ENCODE measurements around the gene DPH7.
"Not testable (repeated sequence)": the region's sequence is repeated elsewhere in the genome, so short reads cannot be mapped to it uniquely, and the experiment has no call there.

DNA sequence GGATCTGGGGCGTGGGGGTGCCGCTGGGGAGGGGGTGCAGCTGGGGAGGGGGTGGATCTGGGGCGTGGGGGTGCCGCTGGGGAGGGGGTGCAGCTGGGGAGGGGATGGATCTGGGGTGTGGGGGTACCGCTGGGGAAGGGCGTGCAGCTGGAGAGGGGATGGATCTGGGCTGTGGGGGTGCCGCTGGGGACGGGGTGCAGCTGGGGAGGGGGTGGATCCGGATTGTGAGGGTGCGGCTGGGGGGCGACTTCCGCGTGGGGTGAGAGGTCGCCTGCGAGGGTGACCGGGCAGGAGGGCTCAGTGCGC, 27.8 kb downstream of the DPH7 start:
- TF ChIP-seq, protein P1, sequence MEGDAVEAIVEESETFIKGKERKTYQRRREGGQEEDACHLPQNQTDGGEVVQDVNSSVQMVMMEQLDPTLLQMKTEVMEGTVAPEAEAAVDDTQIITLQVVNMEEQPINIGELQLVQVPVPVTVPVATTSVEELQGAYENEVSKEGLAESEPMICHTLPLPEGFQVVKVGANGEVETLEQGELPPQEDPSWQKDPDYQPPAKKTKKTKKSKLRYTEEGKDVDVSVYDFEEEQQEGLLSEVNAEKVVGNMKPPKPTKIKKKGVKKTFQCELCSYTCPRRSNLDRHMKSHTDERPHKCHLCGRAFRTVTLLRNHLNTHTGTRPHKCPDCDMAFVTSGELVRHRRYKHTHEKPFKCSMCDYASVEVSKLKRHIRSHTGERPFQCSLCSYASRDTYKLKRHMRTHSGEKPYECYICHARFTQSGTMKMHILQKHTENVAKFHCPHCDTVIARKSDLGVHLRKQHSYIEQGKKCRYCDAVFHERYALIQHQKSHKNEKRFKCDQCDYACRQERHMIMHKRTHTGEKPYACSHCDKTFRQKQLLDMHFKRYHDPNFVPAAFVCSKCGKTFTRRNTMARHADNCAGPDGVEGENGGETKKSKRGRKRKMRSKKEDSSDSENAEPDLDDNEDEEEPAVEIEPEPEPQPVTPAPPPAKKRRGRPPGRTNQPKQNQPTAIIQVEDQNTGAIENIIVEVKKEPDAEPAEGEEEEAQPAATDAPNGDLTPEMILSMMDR (IDR thresholded peaks at IDR 0.05): not testable (repeated sequence)
- TF ChIP-seq, protein P2, sequence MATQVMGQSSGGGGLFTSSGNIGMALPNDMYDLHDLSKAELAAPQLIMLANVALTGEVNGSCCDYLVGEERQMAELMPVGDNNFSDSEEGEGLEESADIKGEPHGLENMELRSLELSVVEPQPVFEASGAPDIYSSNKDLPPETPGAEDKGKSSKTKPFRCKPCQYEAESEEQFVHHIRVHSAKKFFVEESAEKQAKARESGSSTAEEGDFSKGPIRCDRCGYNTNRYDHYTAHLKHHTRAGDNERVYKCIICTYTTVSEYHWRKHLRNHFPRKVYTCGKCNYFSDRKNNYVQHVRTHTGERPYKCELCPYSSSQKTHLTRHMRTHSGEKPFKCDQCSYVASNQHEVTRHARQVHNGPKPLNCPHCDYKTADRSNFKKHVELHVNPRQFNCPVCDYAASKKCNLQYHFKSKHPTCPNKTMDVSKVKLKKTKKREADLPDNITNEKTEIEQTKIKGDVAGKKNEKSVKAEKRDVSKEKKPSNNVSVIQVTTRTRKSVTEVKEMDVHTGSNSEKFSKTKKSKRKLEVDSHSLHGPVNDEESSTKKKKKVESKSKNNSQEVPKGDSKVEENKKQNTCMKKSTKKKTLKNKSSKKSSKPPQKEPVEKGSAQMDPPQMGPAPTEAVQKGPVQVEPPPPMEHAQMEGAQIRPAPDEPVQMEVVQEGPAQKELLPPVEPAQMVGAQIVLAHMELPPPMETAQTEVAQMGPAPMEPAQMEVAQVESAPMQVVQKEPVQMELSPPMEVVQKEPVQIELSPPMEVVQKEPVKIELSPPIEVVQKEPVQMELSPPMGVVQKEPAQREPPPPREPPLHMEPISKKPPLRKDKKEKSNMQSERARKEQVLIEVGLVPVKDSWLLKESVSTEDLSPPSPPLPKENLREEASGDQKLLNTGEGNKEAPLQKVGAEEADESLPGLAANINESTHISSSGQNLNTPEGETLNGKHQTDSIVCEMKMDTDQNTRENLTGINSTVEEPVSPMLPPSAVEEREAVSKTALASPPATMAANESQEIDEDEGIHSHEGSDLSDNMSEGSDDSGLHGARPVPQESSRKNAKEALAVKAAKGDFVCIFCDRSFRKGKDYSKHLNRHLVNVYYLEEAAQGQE (IDR thresholded peaks at IDR 0.05; ENCODE audit: insufficient read depth in 1 of 2, low read depth in 2 of 2, low read length in 1 of 2): not testable (repeated sequence)
